SU-DHL-6 (cell line): ENCODE measurements around the gene TMEM82.
A peak's percentile ranks its signal among the peaks of the same experiment; 100 is the strongest.

Experiments
- CTCF ChIP-seq: fragments of 200-600 bp; sonication (generic); IDR thresholded peaks from one replicate; pipeline ENCODE4 v1.5.1; 2017; ENCODE audit warnings: antibody characterized with exemption, mild to moderate bottlenecking, low read length, moderate library complexity; ENCODE audit not compliant: insufficient read depth, poor library complexity, severe bottlenecking
- EZH2phosphoT487 ChIP-seq: fragments of 200-600 bp; sonication (generic), shearing (Covaris generic); conservative IDR thresholded peaks from 2 replicates; pipeline ENCODE4 v1.6.1; 2018; ENCODE audit warnings: mild to moderate bottlenecking, antibody characterized with exemption, low read length, moderate library complexity, mixed read lengths

DNA sequence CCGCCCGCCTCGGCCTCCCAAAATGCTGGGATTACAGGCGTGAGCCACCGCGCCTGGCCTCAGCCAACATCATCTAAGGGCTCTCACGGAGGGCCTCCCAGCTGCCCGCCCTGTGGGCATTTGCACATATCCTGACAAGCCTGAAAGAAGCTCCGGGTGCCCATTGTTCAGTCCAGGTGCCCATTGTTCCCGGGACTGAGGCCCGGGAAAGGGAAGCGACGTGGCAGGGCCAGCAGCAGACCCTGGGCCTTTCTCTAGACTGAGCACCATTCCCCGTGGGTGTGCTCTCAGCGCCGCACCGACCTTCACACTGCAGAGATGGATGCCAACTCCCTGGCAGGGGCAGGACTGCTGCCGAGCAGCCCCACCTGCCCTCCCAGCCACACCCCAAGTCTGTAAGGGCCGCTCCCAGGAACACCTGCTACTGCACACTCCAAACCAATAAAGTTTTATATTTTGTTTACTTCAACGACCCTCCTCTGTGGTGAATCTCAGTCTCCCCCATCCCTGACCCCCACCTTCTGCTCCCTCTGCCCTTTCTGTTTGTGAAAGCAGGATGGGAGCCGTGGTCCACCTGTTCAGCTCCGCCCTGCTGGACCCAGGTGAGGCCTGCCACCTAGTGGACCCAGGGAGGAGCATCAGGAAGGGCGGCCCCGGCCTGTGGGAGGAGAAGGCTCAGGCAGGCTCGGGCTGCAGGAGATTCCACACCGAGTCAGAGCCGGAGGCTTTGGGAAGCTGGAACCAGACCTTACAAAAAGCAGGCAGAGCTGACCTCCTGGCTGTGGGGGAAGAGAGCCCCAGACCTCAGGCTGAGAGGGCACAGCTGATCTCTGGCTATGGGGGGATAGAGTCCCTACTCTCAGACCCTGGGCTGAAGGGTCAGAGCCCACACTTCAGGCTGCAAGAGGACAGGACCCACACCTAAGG is 1.1 kb upstream of the TMEM82 start:
- TF ChIP-seq CTCF, result peak; percentile 88
- no peak for TF ChIP-seq EZH2phosphoT487
